ENCODE results near the gene ANKRD33. TPM values are rescaled to one million over a fixed set of nuclear protein-coding genes. Genes with fewer than 3 reads are reported as not detected.
A peak's percentile ranks its signal among the peaks of the same experiment; 100 is the strongest.

ANKRD33 gene, protein sequence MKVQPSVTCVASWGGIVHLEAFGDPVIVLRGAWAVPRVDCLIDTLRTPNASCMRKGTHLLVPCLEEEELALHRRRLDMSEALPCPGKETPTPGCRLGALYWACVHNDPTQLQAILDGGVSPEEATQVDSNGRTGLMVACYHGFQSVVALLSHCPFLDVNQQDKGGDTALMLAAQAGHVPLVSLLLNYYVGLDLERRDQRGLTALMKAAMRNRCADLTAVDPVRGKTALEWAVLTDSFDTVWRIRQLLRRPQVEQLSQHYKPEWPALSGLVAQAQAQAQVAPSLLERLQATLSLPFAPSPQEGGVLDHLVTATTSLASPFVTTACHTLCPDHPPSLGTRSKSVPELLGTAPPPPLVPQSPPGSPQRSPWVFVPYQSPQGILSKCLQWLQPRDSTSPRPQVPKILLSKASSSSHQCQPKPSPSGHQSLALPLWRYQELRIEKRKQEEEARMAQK
- not detected for total RNA-seq

DNA sequence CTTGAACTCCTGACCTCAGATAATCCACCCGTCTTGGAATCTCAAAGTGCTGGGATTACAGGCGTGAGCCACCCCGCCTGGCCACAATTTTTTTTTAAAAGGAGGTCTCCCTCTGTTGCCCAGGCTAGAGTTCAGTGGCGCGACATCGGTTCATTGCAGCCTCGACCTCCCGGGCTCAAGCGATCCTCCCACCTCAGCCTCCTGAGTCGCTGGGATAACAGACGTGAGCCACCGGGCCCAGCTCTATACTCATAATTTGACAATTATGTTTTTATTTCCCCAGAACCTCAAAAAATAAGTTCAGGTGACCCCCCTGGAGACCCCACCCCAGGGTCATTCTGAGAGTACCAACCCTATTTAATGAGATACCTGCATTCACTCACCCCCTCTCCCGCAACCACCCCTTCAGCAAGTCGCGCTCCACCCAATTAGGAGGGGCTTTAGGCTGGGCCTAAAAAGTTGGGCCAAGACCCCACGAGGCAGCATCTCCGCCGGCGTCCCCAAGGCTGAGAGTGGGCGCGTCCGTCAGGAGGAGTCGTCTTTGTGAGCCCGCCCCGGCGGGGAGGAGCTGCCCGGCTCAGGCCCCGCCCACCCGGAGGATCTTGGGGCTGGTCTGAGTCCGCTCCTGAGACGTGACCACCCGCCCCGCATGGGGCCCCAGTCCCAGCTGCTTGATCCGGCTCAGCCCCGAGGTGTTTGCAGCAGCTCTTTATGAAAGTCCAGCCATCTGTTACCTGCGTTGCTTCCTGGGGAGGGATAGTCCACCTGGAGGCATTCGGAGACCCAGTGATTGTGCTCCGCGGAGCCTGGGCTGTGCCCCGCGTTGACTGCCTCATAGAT is at the start of gene ANKRD33:
Gene ANKRD33, plus strand, starts transcription at position 628 of the 840 bp plus-strand sequence. Its CDS starts 84 bp downstream, at position 712.
- no peaks in the 10 kb centered on the region for H3K27me3 Mint-ChIP-seq (ENCODE audit: low read depth)
- H3K27ac Mint-ChIP-seq: no peak within 1 kb of the TSS

DNA sequence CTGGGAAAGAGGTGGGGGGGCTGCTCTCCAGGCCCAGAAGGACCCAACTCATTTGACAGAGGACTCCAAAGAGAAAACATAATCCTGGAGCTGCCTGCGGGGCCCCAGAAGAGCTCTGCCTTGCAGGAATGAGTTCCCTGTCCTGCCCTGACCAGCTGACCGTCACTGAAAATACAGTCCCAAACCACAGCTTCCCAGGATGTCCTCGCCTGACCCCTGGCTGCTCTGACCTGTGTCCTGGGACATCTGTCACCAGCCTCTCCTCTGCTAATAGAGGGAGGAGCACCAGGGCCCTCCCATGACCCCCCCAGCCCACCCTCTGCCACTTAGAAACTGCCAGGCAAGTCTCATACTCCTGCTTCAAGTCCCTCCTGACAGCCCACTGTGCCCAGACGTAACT is 49.1 kb upstream of the ANKRD33 start:
- no peaks in the 10 kb centered on the region for H3K4me1 Mint-ChIP-seq (ENCODE audit: low read depth)
- H3K4me3 Mint-ChIP-seq: no peak overlapping the region
- H3K27me3 Mint-ChIP-seq (ENCODE audit: low read depth): peaks cover 24% of the 10 kb centered on the region
- CTCF ChIA-PET: interaction anchor here (1.4 kb wide), 1 partner anchor 14 kb away, joined by 6 read pairs; no protein-coding TSS in a partner anchor
- intact Hi-C loops (cut with micrococcal nuclease): no loop called here
- no peaks in the 10 kb centered on the region for H3K36me3 Mint-ChIP-seq (ENCODE audit: low read depth)
- DNase-seq: no peak
- no peaks in the 10 kb centered on the region for H3K9me3 Mint-ChIP-seq
- H3K27ac Mint-ChIP-seq: no peak overlapping the region

More for the DNA sequence above, at the start of gene ANKRD33:
- Mint-ChIP-seq H3K9me3 (peaks cover 3% of the 10 kb centered on the region), H3K4me1 (ENCODE audit: low read depth) (peaks cover 10% of the 10 kb centered on the region), H3K4me3 (no peak within 1 kb of the TSS), H3K36me3 (ENCODE audit: low read depth) (no peaks in the 10 kb centered on the region)
- intact Hi-C loops (cut with micrococcal nuclease): loop anchor here (2.0 kb wide), 1 partner anchor 137 kb away; no protein-coding TSS in a partner anchor
- DNase-seq: no peak
- CTCF ChIA-PET: interaction anchor here (0.6 to 1.9 kb wide), 5 partner anchors 46 to 466 kb away, joined by 3 to 7 read pairs (median 4); no protein-coding TSS in a partner anchor

DNA sequence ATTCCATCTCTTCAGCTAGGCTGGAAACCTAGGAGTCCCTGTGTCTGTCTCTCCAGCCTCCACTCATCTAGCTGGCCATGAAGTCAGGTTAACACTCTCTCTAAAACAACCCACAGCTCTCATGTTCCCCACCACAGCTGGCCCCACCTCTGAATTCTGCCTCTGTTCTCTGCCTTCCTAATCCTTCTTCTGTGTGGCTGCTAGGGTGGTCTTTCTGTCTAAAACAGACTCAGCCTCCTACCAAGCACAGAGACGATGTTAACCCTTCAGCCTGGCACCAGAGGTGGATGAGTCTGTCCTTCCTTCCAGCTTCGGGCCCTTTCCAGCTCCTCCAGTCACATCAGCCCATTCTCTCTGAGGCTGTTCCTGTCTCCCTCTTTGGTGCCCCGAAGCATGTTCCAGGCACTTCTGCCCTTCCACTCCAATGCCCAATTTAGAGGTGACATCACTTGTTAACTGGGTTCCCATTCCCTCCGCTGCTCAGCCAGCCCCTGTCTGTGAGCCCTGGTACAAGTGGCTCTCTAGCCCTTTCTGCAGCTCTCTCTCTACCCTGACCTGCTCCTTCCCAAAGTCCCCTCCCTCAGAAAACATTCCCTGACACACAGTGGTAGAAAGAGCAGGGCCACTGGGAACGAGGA is 48.5 kb upstream of the ANKRD33 start:
- Mint-ChIP-seq H3K4me1 (ENCODE audit: low read depth) (no peaks in the 10 kb centered on the region), H3K4me3 (no peak overlapping the region), H3K9me3 (no peaks in the 10 kb centered on the region), H3K27ac (no peak overlapping the region), H3K27me3 (ENCODE audit: low read depth) (peaks cover 27% of the 10 kb centered on the region), H3K36me3 (ENCODE audit: low read depth) (no peaks in the 10 kb centered on the region)
- DNase-seq: no peak
- CTCF ChIA-PET: interaction anchor here (1.4 kb wide), 1 partner anchor 15 kb away, joined by 6 read pairs; no protein-coding TSS in a partner anchor
- intact Hi-C loops (cut with micrococcal nuclease): no loop called here

DNA sequence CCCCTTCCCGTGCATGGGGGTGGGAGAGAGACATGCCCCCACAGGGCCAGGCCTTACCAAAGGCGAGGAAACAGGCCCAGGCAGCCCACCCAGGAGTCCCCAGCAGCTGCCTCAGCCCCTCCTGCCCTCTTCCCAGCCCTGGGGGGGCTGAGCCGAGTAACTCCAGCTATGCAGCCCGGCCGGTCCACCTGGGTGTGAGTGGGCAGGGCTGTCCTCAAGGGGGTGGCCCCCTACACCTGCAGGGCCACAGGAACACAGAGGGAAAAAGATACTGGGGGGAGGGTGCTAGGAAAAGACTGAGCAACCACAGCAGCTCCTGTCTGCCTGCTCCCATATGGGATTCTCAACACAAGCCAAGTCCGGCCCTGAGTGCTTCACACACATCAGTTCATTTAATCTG is 46.9 kb upstream of the ANKRD33 start:
- intact Hi-C loops (cut with micrococcal nuclease): no loop called here
- no peak overlapping the region for H3K4me3 Mint-ChIP-seq
- no peak overlapping the region for H3K27ac Mint-ChIP-seq
- no peak for DNase-seq
- H3K27me3 Mint-ChIP-seq (ENCODE audit: low read depth): peaks cover 34% of the 10 kb centered on the region
- H3K9me3 Mint-ChIP-seq: no peaks in the 10 kb centered on the region
- CTCF ChIA-PET: no interaction called here
- peaks cover 1% of the 10 kb centered on the region for H3K4me1 Mint-ChIP-seq (ENCODE audit: low read depth)
- no peaks in the 10 kb centered on the region for H3K36me3 Mint-ChIP-seq (ENCODE audit: low read depth)

DNA sequence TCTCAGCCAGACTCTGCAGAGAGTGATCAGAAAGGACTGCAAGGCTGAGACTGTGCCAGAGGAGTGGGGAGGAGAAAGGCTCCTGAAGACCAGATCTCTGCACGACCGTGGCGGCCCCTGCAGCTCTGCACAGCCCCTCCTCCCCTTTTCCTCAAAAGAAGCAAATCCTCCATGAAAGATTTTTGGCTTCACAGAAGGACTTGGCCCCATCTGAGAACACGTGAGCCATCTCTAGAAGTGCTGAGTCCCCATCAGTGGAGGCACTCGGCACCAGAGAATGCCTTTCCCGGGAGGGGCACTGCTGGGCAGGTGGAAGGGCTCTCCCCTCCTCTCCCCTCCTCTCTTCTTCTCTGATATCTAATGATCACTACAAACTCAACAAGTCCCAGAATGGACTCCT is 46.2 kb upstream of the ANKRD33 start:
- Mint-ChIP-seq H3K4me3 (no peak overlapping the region), H3K9me3 (no peaks in the 10 kb centered on the region), H3K36me3 (ENCODE audit: low read depth) (no peaks in the 10 kb centered on the region), H3K27ac (no peak overlapping the region), H3K27me3 (ENCODE audit: low read depth) (peaks cover 38% of the 10 kb centered on the region), H3K4me1 (ENCODE audit: low read depth) (peaks cover 6% of the 10 kb centered on the region)
- CTCF ChIA-PET: interaction anchor here (0.7 kb wide), 1 partner anchor 47 kb away, joined by 3 read pairs; no protein-coding TSS in a partner anchor
- no peak for DNase-seq
- intact Hi-C loops (cut with micrococcal nuclease): no loop called here

DNA sequence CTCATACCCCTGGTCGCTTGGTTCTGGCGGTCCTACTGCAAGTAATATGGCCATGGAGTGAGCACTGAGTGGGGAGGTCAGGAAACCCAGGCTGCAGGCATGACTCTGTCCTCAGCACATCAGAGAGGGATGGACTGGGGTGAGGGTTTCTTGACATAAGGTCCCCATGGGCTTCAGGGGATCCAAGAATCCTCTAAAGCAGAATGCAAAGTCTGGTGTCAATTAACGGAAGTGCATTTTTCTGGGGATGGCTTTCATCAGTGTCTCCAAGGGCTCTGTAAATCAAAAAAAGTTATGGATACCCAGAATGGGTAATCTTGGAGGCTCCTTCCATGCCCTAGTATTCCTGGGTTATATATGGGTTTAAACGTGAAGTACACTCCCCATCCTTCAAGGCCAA is 43.0 kb upstream of the ANKRD33 start:
- no peaks in the 10 kb centered on the region for H3K36me3 Mint-ChIP-seq (ENCODE audit: low read depth)
- intact Hi-C loops (cut with micrococcal nuclease): no loop called here
- peaks cover 41% of the 10 kb centered on the region for H3K27me3 Mint-ChIP-seq (ENCODE audit: low read depth)
- peaks cover 10% of the 10 kb centered on the region for H3K4me1 Mint-ChIP-seq (ENCODE audit: low read depth)
- no peak overlapping the region for H3K4me3 Mint-ChIP-seq
- CTCF ChIA-PET: no interaction called here
- DNase-seq: no peak
- H3K27ac Mint-ChIP-seq: no peak overlapping the region
- no peaks in the 10 kb centered on the region for H3K9me3 Mint-ChIP-seq

DNA sequence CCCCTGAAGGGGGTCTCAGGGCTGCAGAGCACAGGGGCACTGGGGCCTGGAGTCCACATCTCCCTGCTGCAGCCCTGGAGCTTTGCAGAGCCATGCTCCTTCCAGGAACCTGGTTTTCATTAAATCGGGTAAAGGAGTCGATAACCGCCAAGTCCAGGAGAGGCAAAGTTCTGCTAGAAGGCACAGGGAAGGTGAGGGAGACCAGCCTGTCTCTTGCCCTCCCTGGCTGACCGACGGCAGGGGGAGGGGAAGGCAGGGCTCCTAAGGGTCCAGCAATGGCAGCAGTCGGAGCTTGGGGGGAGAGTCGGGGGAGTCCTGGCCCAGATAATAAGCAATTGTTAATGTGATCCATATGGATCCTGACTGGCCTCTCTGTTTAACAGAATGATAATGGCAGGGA is 42.4 kb upstream of the ANKRD33 start:
- no peak overlapping the region for H3K4me3 Mint-ChIP-seq
- peaks cover 41% of the 10 kb centered on the region for H3K27me3 Mint-ChIP-seq (ENCODE audit: low read depth)
- no peak for DNase-seq
- no peaks in the 10 kb centered on the region for H3K9me3 Mint-ChIP-seq
- intact Hi-C loops (cut with micrococcal nuclease): no loop called here
- H3K4me1 Mint-ChIP-seq (ENCODE audit: low read depth): peaks cover 10% of the 10 kb centered on the region
- no peaks in the 10 kb centered on the region for H3K36me3 Mint-ChIP-seq (ENCODE audit: low read depth)
- CTCF ChIA-PET: no interaction called here
- H3K27ac Mint-ChIP-seq: no peak overlapping the region

DNA sequence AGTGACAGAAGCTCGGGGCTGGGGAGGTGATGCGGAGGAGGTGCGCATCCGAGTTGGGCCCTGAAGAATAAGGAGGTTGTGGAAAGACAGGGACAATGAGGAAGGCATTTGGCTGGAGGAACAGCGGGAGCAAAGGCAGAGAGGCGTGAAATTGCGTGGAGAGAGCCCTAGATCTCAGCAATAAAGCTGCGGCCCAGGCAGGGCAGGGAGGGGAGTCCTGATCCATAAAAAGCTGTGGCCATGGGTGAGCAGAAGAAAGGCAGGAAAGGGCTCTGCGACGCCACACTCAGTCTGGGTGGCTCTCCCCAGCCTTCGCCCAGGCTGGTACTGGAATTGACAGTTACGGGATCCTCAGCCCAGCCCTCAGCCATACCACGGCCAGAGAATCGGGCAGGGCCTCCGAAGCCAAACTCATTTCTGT is 41.6 kb upstream of the ANKRD33 start:
- CTCF ChIA-PET: no interaction called here
- DNase-seq: no peak
- intact Hi-C loops (cut with micrococcal nuclease): no loop called here
- peak overlapping the region; percentile 20 for H3K4me3 Mint-ChIP-seq
- H3K27ac Mint-ChIP-seq: no peak overlapping the region
- H3K36me3 Mint-ChIP-seq (ENCODE audit: low read depth): no peaks in the 10 kb centered on the region
- peaks cover 15% of the 10 kb centered on the region for H3K4me1 Mint-ChIP-seq (ENCODE audit: low read depth)
- H3K9me3 Mint-ChIP-seq: no peaks in the 10 kb centered on the region
- peaks cover 43% of the 10 kb centered on the region for H3K27me3 Mint-ChIP-seq (ENCODE audit: low read depth)

DNA sequence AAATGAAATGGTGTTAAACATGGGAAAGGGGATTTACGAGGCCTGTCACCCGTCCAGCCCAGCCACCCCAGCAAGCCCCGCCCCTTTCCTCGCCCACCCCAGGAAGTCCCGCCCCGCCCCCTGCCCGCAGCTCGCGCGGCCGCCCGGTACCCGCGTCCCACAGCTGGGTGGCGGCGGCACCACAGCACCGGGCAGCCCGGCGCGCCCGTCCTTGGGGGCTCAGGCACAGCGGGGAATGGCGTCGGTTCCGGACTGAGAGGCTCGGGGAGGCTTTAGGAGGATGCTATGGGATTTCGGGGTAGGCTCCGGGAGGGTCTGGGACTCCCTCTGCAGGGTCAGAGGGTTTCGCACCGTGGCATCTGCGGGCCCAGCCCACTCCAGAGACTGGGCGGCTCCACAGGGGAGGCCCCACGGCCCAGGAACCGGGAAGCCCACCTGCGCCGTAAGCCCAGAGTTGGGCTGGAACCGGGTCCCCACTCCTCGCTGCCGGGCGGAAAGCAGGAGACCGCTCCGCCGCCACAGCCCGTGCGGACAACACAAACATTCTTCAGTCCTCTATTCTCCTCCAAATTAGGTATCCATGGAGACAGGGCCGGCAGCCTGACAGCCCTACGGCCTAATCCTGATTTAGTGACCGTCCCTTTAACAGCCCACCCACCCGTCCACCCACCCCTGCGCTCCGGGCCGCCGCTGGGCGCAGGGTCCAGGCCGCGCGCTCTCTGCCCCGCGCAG is 40.8 kb upstream of the ANKRD33 start:
- Mint-ChIP-seq H3K4me1 (ENCODE audit: low read depth) (peaks cover 15% of the 10 kb centered on the region), H3K27me3 (ENCODE audit: low read depth) (peaks cover 41% of the 10 kb centered on the region), H3K36me3 (ENCODE audit: low read depth) (no peaks in the 10 kb centered on the region), H3K27ac (no peak overlapping the region), H3K4me3 (peak overlapping the region; percentile 58), H3K9me3 (no peaks in the 10 kb centered on the region)
- DNase-seq: peak; percentile 58
- intact Hi-C loops (cut with micrococcal nuclease): loop anchor here (1.0 kb wide), 1 partner anchor 28 kb away; no protein-coding TSS in a partner anchor
- CTCF ChIA-PET: no interaction called here

DNA sequence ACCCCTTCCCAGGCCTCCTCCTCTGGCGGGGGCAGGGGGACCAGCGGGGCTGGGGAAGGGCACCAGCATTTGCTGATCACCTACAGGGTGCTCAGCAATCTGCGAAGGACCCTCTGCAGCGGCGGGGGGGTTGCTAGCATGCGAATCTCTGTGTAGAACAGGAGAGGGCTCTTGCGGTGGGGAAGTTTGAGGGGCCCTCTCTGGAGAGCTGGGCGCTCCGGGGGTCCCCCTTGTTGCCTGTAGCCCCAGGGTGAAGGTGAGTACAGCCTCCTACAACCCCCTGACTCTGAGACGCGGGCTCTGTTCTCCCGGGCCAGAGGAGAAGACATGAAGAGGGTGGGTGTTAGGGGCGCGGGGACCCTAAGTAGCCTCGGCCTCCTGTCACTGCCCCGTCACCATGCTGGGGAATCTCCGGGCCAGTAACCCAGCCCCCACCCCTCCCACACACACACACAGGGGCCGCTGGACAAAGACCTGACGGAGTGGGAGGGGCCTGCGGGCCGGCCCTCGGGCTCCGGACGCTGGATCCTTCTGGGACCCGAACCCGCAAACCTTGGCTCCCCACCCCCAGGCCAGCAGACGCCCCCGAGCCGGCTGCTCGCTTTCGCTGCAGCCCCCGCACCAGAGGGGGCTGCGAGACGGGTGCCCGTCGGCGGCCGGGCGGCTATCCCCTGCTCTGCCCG is 40.1 kb upstream of the ANKRD33 start:
- Mint-ChIP-seq H3K36me3 (ENCODE audit: low read depth) (no peaks in the 10 kb centered on the region), H3K4me3 (peak overlapping the region; percentile 50), H3K4me1 (ENCODE audit: low read depth) (peaks cover 15% of the 10 kb centered on the region), H3K27ac (no peak overlapping the region), H3K27me3 (ENCODE audit: low read depth) (peaks cover 38% of the 10 kb centered on the region), H3K9me3 (no peaks in the 10 kb centered on the region)
- DNase-seq: no peak
- CTCF ChIA-PET: interaction anchor here (0.7 kb wide), 1 partner anchor 20 kb away, joined by 3 read pairs; no protein-coding TSS in a partner anchor
- intact Hi-C loops (cut with micrococcal nuclease): loop anchor here (1.0 kb wide), 1 partner anchor 28 kb away; no protein-coding TSS in a partner anchor

DNA sequence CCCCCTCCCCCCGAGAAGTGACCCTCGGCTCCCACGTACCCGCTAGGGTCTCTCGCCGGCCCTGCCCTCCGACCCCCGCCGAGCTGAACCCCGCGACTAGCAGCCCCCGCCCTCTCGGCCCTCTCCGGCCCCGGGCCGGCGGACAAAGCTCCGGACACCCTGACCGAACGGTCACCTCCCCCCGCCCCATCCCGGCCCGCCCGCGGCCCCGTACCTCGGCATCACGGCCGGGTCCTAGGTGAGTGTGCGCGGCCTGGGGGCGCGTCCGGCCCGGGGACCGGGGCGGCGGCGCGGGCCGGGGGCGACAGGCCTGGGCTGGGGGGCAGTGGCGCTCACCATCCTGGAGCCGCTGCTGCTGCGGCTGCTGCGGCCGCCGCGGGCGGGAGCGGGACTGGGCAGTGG is 39.6 kb upstream of the ANKRD33 start, which contains the start of gene FIGNL2:
Gene FIGNL2, minus strand, starts transcription at position 393 of the 402 bp plus-strand sequence. CDS start 26,305 bp downstream, outside the sequence.
- intact Hi-C loops (cut with micrococcal nuclease): no loop called here
- Mint-ChIP-seq H3K36me3 (ENCODE audit: low read depth) (no peaks in the 10 kb centered on the region), H3K27ac (no peak within 1 kb of the TSS), H3K27me3 (ENCODE audit: low read depth) (peaks cover 38% of the 10 kb centered on the region), H3K9me3 (no peaks in the 10 kb centered on the region), H3K4me1 (ENCODE audit: low read depth) (peaks cover 15% of the 10 kb centered on the region), H3K4me3 (peak within 1 kb of the TSS; percentile 50)
- CTCF ChIA-PET: interaction anchor here (0.7 kb wide), 1 partner anchor 20 kb away, joined by 3 read pairs; no protein-coding TSS in a partner anchor
- DNase-seq: no peak
